HG03066 (cell line): Measurements from ENCODE around the gene LSAMP.

Experiments used
- ATAC-seq: cut with Tn5 transposase; IDR thresholded peaks from one replicate; pipeline ENCODE4 v1.9.1; 2021; ENCODE audit warnings: low read depth; ENCODE audit not compliant: unreplicated experiment

The LSAMP gene

GRCh38 chr3:116374901-116375300 lies 70.4 kb downstream of the LSAMP start:
- ATAC-seq = no peak

- no peak for ATAC-seq
These were observed 77.4 kb downstream of the LSAMP start for GRCh38 chr3:116367761-116368395.

GRCh38 chr3:116356056-116356455 lies 89.2 kb downstream of the LSAMP start:
- ATAC-seq = no peak

- no peak for ATAC-seq
These were observed 90.9 kb downstream of the LSAMP start for GRCh38 chr3:116354382-116354781.

- no peak for ATAC-seq
These were observed 95.1 kb downstream of the LSAMP start for GRCh38 chr3:116350119-116350733.

GRCh38 chr3:116348216-116348615 lies 97.1 kb downstream of the LSAMP start:
- ATAC-seq = no peak

- ATAC-seq = no peak
These were observed 102.8 kb downstream of the LSAMP start for GRCh38 chr3:116342499-116342898.

GRCh38 chr3:116341899-116342298 lies 103.4 kb downstream of the LSAMP start:
- no peak for ATAC-seq

- no peak for ATAC-seq
These were observed 103.9 kb downstream of the LSAMP start for GRCh38 chr3:116341381-116341780.

- ATAC-seq = no peak
These were observed 104.5 kb downstream of the LSAMP start for GRCh38 chr3:116340680-116341216.

GRCh38 chr3:116339441-116340028 lies 105.8 kb downstream of the LSAMP start:
- ATAC-seq = no peak

- no peak for ATAC-seq
These were observed 106.6 kb downstream of the LSAMP start for GRCh38 chr3:116338713-116339112.

- no peak for ATAC-seq
These were observed 108.1 kb downstream of the LSAMP start for GRCh38 chr3:116337229-116337628.

- no peak for ATAC-seq
These were observed 113.9 kb downstream of the LSAMP start for GRCh38 chr3:116331380-116331779.

- ATAC-seq = no peak
These were observed 122.4 kb downstream of the LSAMP start for GRCh38 chr3:116322750-116323375.

GRCh38 chr3:116318370-116318769 lies 126.9 kb downstream of the LSAMP start:
- no peak for ATAC-seq

GRCh38 chr3:116316771-116317170 lies 128.5 kb downstream of the LSAMP start:
- no peak for ATAC-seq

- no peak for ATAC-seq
These were observed 130.8 kb downstream of the LSAMP start for GRCh38 chr3:116314476-116314875.

- no peak for ATAC-seq
These were observed 138.6 kb downstream of the LSAMP start for GRCh38 chr3:116306720-116307119.

GRCh38 chr3:116306149-116306548 lies 139.1 kb downstream of the LSAMP start:
- no peak for ATAC-seq

- no peak for ATAC-seq
These were observed 143.1 kb downstream of the LSAMP start for GRCh38 chr3:116302087-116302747.
